SU-DHL-6 (cell line): Measurements from ENCODE around the gene FAM131B.

ENCODE experiments used
- H2AFZ ChIP-seq: fragments of 200-600 bp; sonication (generic); 2 replicates; pipeline ENCODE4 v1.6.1; 2014; ENCODE audit warnings: low read depth, mild to moderate bottlenecking, moderate library complexity, mixed read lengths, antibody characterized with exemption, low read length; ENCODE audit not compliant: severe bottlenecking
- H3F3A ChIP-seq: fragments of 200-600 bp; shearing (Covaris generic); 2 replicates; pipeline ENCODE4 v1.6.0; 2016; ENCODE audit warnings: antibody characterized with exemption, mild to moderate bottlenecking; ENCODE audit not compliant: insufficient read depth
- H3K27ac ChIP-seq: fragments of 200-600 bp; sonication (generic); 2 replicates; pipeline ENCODE4 v1.5.1; 2016; ENCODE audit warnings: low read depth, mild to moderate bottlenecking, low read length, moderate library complexity, mixed read lengths
- H3K27me3 ChIP-seq: fragments of 200-600 bp; sonication (generic), shearing (Covaris generic); 2 replicates; pipeline ENCODE4 v1.6.0; 2014; ENCODE audit warnings: mild to moderate bottlenecking, low read length
- H3K36me3 ChIP-seq: fragments of 200-600 bp; sonication (generic); 2 replicates; pipeline ENCODE4 v1.6.1; 2014; ENCODE audit warnings: mild to moderate bottlenecking, low read length, mixed read lengths
- H3K4me2 ChIP-seq: fragments of 300-600, 200-600 bp; shearing (Covaris generic), sonication (generic); 2 replicates; pipeline ENCODE4 v1.6.0; 2014; ENCODE audit warnings: low read length, low read depth, mild to moderate bottlenecking; ENCODE audit not compliant: poor library complexity, severe bottlenecking
- H3K4me3 ChIP-seq: fragments of 200-600 bp; sonication (generic); 2 replicates; pipeline ENCODE4 v1.5.1; 2014; ENCODE audit warnings: antibody characterized with exemption, low read length, mild to moderate bottlenecking, mixed read lengths; ENCODE audit not compliant: insufficient read depth, poor library complexity, severe bottlenecking
- H3K79me2 ChIP-seq: fragments of 200-600 bp; sonication (generic); 2 replicates; pipeline ENCODE4 v1.6.1; 2014; ENCODE audit warnings: mild to moderate bottlenecking, low read length, moderate library complexity; ENCODE audit not compliant: insufficient read depth
- H3K9ac ChIP-seq: fragments of 200-600 bp; sonication (generic); 2 replicates; pipeline ENCODE4 v1.7.0; 2014; ENCODE audit warnings: mild to moderate bottlenecking, low read length
- H3K9me2 ChIP-seq: fragments of 200-600 bp; sonication (generic); replicated peaks from 2 replicates; pipeline ENCODE4 v1.6.1; 2014; ENCODE audit warnings: low read length; ENCODE audit not compliant: insufficient read depth
- H3K9me3 ChIP-seq: fragments of 200-600 bp; sonication (generic); 2 replicates; pipeline ENCODE4 v1.6.1; 2014; ENCODE audit warnings: low read length, mixed read lengths; ENCODE audit not compliant: insufficient read depth
- H4K20me1 ChIP-seq: fragments of 200-600 bp; sonication (generic); 2 replicates; pipeline ENCODE4 v1.6.1; 2014; ENCODE audit warnings: low read depth, mild to moderate bottlenecking, antibody characterized with exemption, low read length, moderate library complexity, mixed read lengths
- CTCF ChIP-seq: fragments of 200-600 bp; sonication (generic); IDR thresholded peaks from one replicate; pipeline ENCODE4 v1.5.1; 2017; ENCODE audit warnings: antibody characterized with exemption, mild to moderate bottlenecking, low read length, moderate library complexity; ENCODE audit not compliant: insufficient read depth, poor library complexity, severe bottlenecking
- EZH2phosphoT487 ChIP-seq: fragments of 200-600 bp; sonication (generic), shearing (Covaris generic); conservative IDR thresholded peaks from 2 replicates; pipeline ENCODE4 v1.6.1; 2018; ENCODE audit warnings: mild to moderate bottlenecking, antibody characterized with exemption, low read length, moderate library complexity, mixed read lengths

Gene FAM131B

GRCh38 chr7:143369678-143370651, 7.5 kb upstream of the FAM131B start:
- H3K4me2 ChIP-seq: no peak overlapping the region
- H4K20me1 ChIP-seq: no peaks in the 10 kb centered on the region
- no peak for TF ChIP-seq EZH2phosphoT487
- TF ChIP-seq CTCF: no peak
- H3K9me2 ChIP-seq: no peaks in the 10 kb centered on the region
- H3K9ac ChIP-seq: no peak overlapping the region
- no peaks in the 10 kb centered on the region for H3K36me3 ChIP-seq
- H3K27ac ChIP-seq: no peak overlapping the region
- H3K9me3 ChIP-seq: no peaks in the 10 kb centered on the region
- no peaks in the 10 kb centered on the region for H3K27me3 ChIP-seq
- H3K79me2 ChIP-seq: no peaks in the 10 kb centered on the region
- H3K4me3 ChIP-seq: no peak overlapping the region
- H2AFZ ChIP-seq: no peak overlapping the region
- H3F3A ChIP-seq: no peaks in the 10 kb centered on the region

- Histone ChIP-seq H4K20me1 (no peaks in the 10 kb centered on the region), H3K27me3 (no peaks in the 10 kb centered on the region), H3K9me3 (no peaks in the 10 kb centered on the region), H3K4me3 (no peak overlapping the region), H3K27ac (no peak overlapping the region), H3K36me3 (no peaks in the 10 kb centered on the region), H3K9me2 (no peaks in the 10 kb centered on the region), H3K9ac (no peak overlapping the region), H3K79me2 (no peaks in the 10 kb centered on the region), H3F3A (no peaks in the 10 kb centered on the region), H2AFZ (no peak overlapping the region), H3K4me2 (no peak overlapping the region)
- TF ChIP-seq EZH2phosphoT487 (no peak), CTCF (no peak)
These were observed 5.9 kb upstream of the FAM131B start for GRCh38 chr7:143368387-143368786.

DNA sequence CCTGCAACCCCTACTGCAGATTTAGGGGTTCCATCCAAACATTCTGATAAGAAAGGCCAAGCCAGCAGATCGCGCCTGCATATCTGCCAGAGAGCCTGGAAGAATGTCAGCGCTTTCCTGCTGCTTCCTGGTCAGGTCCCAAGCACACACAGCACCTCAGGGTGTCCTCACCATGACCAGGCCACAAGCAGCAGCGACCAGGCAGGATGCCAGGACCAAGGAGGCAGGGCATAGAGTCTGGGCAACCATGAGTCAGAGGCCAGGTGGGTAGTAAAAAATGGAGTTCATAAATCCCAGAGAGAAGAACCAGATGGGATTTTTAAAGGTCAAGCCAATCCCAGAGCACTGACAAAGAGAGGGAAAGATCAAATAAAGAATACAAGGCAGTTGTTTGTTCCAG, 5.5 kb upstream of the FAM131B start:
- H3K27ac ChIP-seq: no peak overlapping the region
- TF ChIP-seq EZH2phosphoT487: no peak
- no peak for TF ChIP-seq CTCF
- no peaks in the 10 kb centered on the region for H3K9me3 ChIP-seq
- no peaks in the 10 kb centered on the region for H3F3A ChIP-seq
- H3K27me3 ChIP-seq: no peaks in the 10 kb centered on the region
- no peaks in the 10 kb centered on the region for H3K9me2 ChIP-seq
- H2AFZ ChIP-seq: no peak overlapping the region
- H3K36me3 ChIP-seq: no peaks in the 10 kb centered on the region
- no peak overlapping the region for H3K9ac ChIP-seq
- no peaks in the 10 kb centered on the region for H3K79me2 ChIP-seq
- no peaks in the 10 kb centered on the region for H4K20me1 ChIP-seq
- no peak overlapping the region for H3K4me2 ChIP-seq
- no peak overlapping the region for H3K4me3 ChIP-seq
